ENCODE data around the gene TRAPPC2L. TPM values are rescaled to one million over a fixed set of nuclear protein-coding genes. Genes with fewer than 3 reads are reported as not detected.
A peak's percentile ranks its signal among the peaks of the same experiment; 100 is the strongest.

Gene TRAPPC2L
- total and polyA plus RNA-seq, 2 of the 13 experiments (the other 11 are each of a cell fraction or from before 2014, with no cell fraction given), result 96.3 to 107 TPM

DNA sequence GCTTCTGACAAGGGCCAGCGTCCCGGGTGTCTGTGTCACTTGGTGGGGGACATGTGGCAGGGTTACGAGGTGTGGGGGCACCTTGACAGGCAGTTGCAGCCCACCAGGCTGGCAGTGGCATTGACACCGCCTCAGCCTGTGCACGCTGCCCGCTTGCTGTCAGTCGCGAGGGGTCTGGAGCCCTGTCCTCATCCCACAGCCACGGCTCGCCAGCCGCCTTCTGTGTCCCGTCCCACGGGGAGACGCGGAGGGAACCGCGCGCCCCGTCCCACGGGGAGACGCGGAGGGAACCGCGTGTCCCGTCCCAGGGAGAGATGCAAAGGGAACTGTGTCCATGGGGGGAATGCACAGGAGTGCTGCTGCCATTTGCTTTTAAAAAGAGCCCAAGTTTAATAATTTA lies 6.0 kb downstream of the TRAPPC2L start:
- CTCF ChIA-PET (ENCODE audit: low intra/inter-chr PET ratio, low total read pairs), result no interaction called here
- H3K9me3 ChIP-seq (ENCODE audit: low read length), result no peaks in the 10 kb centered on the region
- peaks cover 10 to 31% of the 10 kb centered on the region in 2 experiments; a peak in 4 of 5 replicates for H3K27me3 ChIP-seq (ENCODE audit: control insufficient read depth in 1 of 2, insufficient read depth in 2 of 2, low read length in 2 of 2)
- peaks cover 7% of the 10 kb centered on the region for H3K4me1 ChIP-seq (ENCODE audit: insufficient read depth, low read length)
- no peak overlapping the region for H3K4me2 ChIP-seq (ENCODE audit: low read depth, low read length)
- WGBS (ENCODE audit: low lambda C conversion rate), result 93% methylated on average over 17 of the region's 25 CpGs
- intact Hi-C loops (cut with micrococcal nuclease; ENCODE audit: unreplicated experiment) (no loop called here), in situ Hi-C loops (cut with HindIII; ENCODE audit: extremely low pct_ligation_motif_present, low pct_unique_long_range_greater_than_20kb) (no loop called here)
- no peak overlapping the region for H2AFZ ChIP-seq (ENCODE audit: low read length)
- H3K36me3 ChIP-seq (replicated peaks in 1 of 2; ENCODE audit: control insufficient read depth in 1 of 2, insufficient read depth in 2 of 2, low read length in 2 of 2), result peaks cover 12 to 28% of the 10 kb centered on the region in 2 experiments
- ATAC-seq (no peak), DNase-seq (ENCODE audit: low spot score) (no peak), FAIRE-seq (no peak)
- peaks cover 3% of the 10 kb centered on the region for H3K79me2 ChIP-seq (ENCODE audit: insufficient read depth, low read length)
- no TSS peak for BruUV-seq (replicated peaks)
- no peak overlapping the region for H3K9ac ChIP-seq (ENCODE audit: insufficient read depth, low read depth, low read length)
- TF ChIP-seq, protein P1, sequence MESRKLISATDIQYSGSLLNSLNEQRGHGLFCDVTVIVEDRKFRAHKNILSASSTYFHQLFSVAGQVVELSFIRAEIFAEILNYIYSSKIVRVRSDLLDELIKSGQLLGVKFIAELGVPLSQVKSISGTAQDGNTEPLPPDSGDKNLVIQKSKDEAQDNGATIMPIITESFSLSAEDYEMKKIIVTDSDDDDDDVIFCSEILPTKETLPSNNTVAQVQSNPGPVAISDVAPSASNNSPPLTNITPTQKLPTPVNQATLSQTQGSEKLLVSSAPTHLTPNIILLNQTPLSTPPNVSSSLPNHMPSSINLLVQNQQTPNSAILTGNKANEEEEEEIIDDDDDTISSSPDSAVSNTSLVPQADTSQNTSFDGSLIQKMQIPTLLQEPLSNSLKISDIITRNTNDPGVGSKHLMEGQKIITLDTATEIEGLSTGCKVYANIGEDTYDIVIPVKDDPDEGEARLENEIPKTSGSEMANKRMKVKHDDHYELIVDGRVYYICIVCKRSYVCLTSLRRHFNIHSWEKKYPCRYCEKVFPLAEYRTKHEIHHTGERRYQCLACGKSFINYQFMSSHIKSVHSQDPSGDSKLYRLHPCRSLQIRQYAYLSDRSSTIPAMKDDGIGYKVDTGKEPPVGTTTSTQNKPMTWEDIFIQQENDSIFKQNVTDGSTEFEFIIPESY (CRISPR knock-in tag; IDR thresholded peaks at IDR 0.05), result 0 out of 2 replicates have a peak, but pooled peaks have one; percentile 28
- peak; percentile 76 for TF ChIP-seq AGO2 (optimal IDR thresholded peaks at IDR 0.05; ENCODE audit: low read depth, low read length)
- TF ChIP-seq FOXA1 (IDR thresholded peaks at IDR 0.05), result no peak
- no peak for TF ChIP-seq FOXA1 (CRISPR knock-in tag; IDR thresholded peaks at IDR 0.05)
- TF ChIP-seq, protein P2, sequence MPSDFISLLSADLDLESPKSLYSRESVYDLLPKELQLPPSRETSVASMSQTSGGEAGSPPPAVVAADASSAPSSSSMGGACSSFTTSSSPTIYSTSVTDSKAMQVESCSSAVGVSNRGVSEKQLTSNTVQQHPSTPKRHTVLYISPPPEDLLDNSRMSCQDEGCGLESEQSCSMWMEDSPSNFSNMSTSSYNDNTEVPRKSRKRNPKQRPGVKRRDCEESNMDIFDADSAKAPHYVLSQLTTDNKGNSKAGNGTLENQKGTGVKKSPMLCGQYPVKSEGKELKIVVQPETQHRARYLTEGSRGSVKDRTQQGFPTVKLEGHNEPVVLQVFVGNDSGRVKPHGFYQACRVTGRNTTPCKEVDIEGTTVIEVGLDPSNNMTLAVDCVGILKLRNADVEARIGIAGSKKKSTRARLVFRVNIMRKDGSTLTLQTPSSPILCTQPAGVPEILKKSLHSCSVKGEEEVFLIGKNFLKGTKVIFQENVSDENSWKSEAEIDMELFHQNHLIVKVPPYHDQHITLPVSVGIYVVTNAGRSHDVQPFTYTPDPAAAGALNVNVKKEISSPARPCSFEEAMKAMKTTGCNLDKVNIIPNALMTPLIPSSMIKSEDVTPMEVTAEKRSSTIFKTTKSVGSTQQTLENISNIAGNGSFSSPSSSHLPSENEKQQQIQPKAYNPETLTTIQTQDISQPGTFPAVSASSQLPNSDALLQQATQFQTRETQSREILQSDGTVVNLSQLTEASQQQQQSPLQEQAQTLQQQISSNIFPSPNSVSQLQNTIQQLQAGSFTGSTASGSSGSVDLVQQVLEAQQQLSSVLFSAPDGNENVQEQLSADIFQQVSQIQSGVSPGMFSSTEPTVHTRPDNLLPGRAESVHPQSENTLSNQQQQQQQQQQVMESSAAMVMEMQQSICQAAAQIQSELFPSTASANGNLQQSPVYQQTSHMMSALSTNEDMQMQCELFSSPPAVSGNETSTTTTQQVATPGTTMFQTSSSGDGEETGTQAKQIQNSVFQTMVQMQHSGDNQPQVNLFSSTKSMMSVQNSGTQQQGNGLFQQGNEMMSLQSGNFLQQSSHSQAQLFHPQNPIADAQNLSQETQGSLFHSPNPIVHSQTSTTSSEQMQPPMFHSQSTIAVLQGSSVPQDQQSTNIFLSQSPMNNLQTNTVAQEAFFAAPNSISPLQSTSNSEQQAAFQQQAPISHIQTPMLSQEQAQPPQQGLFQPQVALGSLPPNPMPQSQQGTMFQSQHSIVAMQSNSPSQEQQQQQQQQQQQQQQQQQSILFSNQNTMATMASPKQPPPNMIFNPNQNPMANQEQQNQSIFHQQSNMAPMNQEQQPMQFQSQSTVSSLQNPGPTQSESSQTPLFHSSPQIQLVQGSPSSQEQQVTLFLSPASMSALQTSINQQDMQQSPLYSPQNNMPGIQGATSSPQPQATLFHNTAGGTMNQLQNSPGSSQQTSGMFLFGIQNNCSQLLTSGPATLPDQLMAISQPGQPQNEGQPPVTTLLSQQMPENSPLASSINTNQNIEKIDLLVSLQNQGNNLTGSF (CRISPR knock-in tag; IDR thresholded peaks at IDR 0.05), result no peak
- TF ChIP-seq RBFOX2 (IDR thresholded peaks at IDR 0.05; ENCODE audit: low read depth, low read length), result peak; percentile 70
- no peak for TF ChIP-seq KDM4B (CRISPR knock-in tag; IDR thresholded peaks at IDR 0.05)
- POLR2A ChIA-PET, result no interaction called here
- no peaks in the 10 kb centered on the region for H4K20me1 ChIP-seq (ENCODE audit: insufficient read depth, low read length)
- no peak overlapping the region for H3K27ac ChIP-seq (ENCODE audit: extremely low read length, insufficient read depth, low read length)
- no peak overlapping the region for H3K4me3 ChIP-seq (replicated peaks in 1 of 3; ENCODE audit: insufficient read depth in 1 of 3, low read depth in 2 of 3, low read length in 3 of 3)

All from HepG2 (cell line).